HEK293T (cell line): ENCODE measurements around the gene MACROD2.

ENCODE experiments used
- ARNT ChIP-seq: fragments of 450-650 bp; IDR thresholded peaks from 2 replicates; pipeline ENCODE4 v1.6.1; 2017; ENCODE audit warnings: mild to moderate bottlenecking
- BHLHE40 ChIP-seq: fragments of 450-650 bp; IDR thresholded peaks from 2 replicates; pipeline ENCODE4 v1.6.1; 2016; ENCODE audit warnings: mild to moderate bottlenecking, moderate library complexity, borderline replicate concordance
- ELF4 ChIP-seq: fragments of 450-650 bp; IDR thresholded peaks from 2 replicates; pipeline ENCODE4 v1.6.1; 2017; ENCODE audit warnings: antibody characterized with exemption
- FOXA1 ChIP-seq: fragments of 450-650 bp; IDR thresholded peaks from 2 replicates; pipeline ENCODE4 v1.6.1; 2016; ENCODE audit warnings: mild to moderate bottlenecking
- FOXK2 ChIP-seq: fragments of 450-650 bp; IDR thresholded peaks from 2 replicates; pipeline ENCODE4 v1.6.1; 2016; ENCODE audit warnings: mild to moderate bottlenecking
- FOXM1 ChIP-seq: fragments of 450-650 bp; IDR thresholded peaks from 2 replicates; pipeline ENCODE4 v1.6.1; 2017; ENCODE audit warnings: mild to moderate bottlenecking, borderline replicate concordance
- L3MBTL2 ChIP-seq: fragments of 450-650 bp; conservative IDR thresholded peaks from 2 replicates; pipeline ENCODE4 v1.6.1; 2016; ENCODE audit warnings: mild to moderate bottlenecking
- NFRKB ChIP-seq: fragments of 450-650 bp; IDR thresholded peaks from 2 replicates; pipeline ENCODE4 v1.6.1; 2016; ENCODE audit warnings: mild to moderate bottlenecking, moderate library complexity
- SP1 ChIP-seq: fragments of 450-650 bp; IDR thresholded peaks from 2 replicates; pipeline ENCODE4 v1.6.1; 2017
- SUZ12 ChIP-seq: fragments of 450-650 bp; IDR thresholded peaks from 2 replicates; pipeline ENCODE4 v1.6.1; 2016; ENCODE audit warnings: mild to moderate bottlenecking
- ZNF384 ChIP-seq: fragments of 450-650 bp; IDR thresholded peaks from 2 replicates; pipeline ENCODE4 v1.6.1; 2016
- TF ChIP-seq, protein P1 (sequence below): fragments of 450-650 bp; IDR thresholded peaks from 2 replicates; pipeline ENCODE4 v1.6.1; 2016

DNA sequence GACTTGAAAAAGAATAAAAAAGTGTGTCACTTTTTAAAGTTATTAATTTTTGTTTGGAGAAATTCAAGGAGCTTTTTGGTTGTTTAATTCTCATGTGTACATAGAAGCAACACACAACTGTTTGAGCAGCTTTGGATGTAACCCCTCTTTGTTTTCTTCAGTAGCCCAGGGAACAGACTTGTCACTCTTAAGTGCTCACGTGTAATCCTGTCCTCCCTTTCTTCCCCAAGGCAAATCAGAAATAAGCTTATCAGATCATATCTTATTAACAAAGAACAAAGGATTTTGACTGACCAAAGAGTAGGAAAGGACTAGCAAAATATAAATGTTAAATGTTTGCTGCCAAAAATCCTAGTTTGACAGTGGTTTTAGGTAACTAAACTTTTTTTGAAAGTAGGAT lies 349.4 kb downstream of the MACROD2 start:
- no peak for TF ChIP-seq SP1
- TF ChIP-seq, protein P1, sequence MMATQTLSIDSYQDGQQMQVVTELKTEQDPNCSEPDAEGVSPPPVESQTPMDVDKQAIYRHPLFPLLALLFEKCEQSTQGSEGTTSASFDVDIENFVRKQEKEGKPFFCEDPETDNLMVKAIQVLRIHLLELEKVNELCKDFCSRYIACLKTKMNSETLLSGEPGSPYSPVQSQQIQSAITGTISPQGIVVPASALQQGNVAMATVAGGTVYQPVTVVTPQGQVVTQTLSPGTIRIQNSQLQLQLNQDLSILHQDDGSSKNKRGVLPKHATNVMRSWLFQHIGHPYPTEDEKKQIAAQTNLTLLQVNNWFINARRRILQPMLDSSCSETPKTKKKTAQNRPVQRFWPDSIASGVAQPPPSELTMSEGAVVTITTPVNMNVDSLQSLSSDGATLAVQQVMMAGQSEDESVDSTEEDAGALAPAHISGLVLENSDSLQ: no peak
- TF ChIP-seq ZNF384: no peak
- TF ChIP-seq BHLHE40: no peak
- no peak for TF ChIP-seq L3MBTL2
- no peak for TF ChIP-seq ELF4
- no peak for TF ChIP-seq FOXA1
- no peak for TF ChIP-seq FOXK2
- TF ChIP-seq SUZ12: no peak
- no peak for TF ChIP-seq NFRKB
- TF ChIP-seq ARNT: no peak
- TF ChIP-seq FOXM1: no peak
